Hepatocyte (in vitro differentiated cells): Measurements from ENCODE around the gene NRIP3.

Source experiments
- CTCF ChIP-seq: fragments of 200-600 bp; sonication (generic); IDR thresholded peaks from 2 replicates; pipeline ENCODE4 v1.5.1; 2016; ENCODE audit warnings: antibody characterized with exemption, mild to moderate bottlenecking; ENCODE audit not compliant: poor library complexity
- EZH2 ChIP-seq: fragments of 200-600 bp; sonication (generic); IDR thresholded peaks from 2 replicates; pipeline ENCODE4 v1.6.1; 2016; ENCODE audit warnings: antibody characterized with exemption, mild to moderate bottlenecking, borderline replicate concordance
- EZH2phosphoT487 ChIP-seq: fragments of 200-600 bp; sonication (generic); IDR thresholded peaks from one replicate; pipeline ENCODE4 v1.6.1; 2018; ENCODE audit warnings: antibody characterized with exemption, mild to moderate bottlenecking, low read depth, moderate library complexity; ENCODE audit not compliant: unreplicated experiment, severe bottlenecking

GRCh38 chr11:8937659-8938058 is 66.1 kb downstream of the NRIP3 start:
- no peak for TF ChIP-seq EZH2
- no peak for TF ChIP-seq CTCF
- TF ChIP-seq EZH2phosphoT487 = no peak
